Subcutaneous adipose tissue (tissue), 4 donors: ENCODE measurements around the gene CHCT1. TPM values are rescaled to one million over a fixed set of nuclear protein-coding genes. Genes with fewer than 3 reads are reported as not detected.

Experiments
- CTCF ChIP-seq: fragments of 450-650 bp; IDR thresholded peaks from one replicate; pipeline ENCODE4 v1.5.1; 2016; ENCODE audit warnings: low read depth, mild to moderate bottlenecking, control low read depth, antibody characterized with exemption, moderate library complexity
- total RNA-seq, 4 donors: library from RNA; depleted of rRNA; stranded (reverse); fragments of >200 nt; gene quantifications; one replicate each; pipeline ENCODE4 v1.1.0, GENCODE V29; 2016

CHCT1 gene
- total RNA-seq, 4 donors from 2014 or later = not detected

DNA sequence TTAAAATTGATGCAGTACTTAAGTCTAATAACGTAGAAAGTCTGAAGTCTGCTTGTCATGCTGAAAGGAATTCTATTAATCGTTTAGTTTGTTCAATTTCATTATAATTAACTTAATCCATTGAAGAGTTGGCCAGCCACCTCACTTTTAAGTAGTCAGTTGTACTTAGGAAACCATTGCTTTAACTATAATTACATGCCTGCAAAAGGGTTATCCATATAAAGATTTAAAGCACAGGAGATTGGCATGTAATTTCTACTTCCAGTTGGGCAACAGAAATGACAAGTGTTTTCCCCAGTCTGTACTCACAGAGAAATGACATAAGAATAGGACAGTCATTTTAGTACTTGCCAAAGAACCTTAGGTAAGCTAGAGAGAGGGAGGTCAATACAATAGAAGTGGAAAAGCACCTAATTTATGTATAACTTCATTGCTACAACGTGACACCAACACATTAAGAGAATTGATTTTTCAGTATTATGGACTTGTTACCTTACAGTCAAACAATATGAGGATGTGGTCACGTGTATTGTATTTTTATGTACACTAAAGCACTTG lies 26.7 kb upstream of the CHCT1 start:
- TF ChIP-seq CTCF = no peak

GRCh38 chr17:60396412-60396811 lies 25.9 kb upstream of the CHCT1 start:
- no peak for TF ChIP-seq CTCF

DNA sequence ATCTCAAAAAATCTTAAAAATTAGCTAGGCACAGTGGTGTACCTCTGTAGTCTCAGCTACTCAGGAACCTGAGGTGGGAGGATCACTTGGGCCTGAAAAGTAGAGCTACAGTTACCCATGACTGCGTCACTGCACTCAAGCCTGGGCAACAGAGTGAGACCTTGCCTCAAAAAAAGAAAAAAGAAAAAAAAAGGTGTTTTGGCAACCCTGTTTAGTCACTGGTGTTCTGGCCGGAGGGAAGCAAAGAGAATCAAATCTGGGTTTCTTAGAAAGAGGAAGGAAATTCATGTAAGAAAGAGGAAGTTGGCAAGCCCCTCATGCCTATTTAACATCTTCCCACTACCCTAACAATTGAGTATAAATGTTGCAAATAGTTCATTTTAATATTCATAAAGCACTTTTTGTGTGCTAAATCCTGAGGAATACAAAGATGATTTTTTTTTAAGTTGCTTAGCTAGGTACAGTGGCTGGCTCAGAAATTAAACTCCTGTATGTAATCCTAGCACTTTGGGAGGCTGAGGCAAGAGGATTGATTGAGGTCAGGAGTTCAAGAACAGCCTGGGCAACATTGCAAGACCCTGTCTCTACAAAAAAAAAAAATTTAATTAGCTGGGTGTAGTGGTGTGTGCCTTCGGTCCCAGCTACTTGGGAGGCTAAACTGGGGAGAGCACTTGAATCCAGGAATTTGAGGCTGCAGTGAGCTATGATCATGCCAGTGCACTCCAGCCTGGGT lies 23.9 kb upstream of the CHCT1 start:
- TF ChIP-seq CTCF = no peak

DNA sequence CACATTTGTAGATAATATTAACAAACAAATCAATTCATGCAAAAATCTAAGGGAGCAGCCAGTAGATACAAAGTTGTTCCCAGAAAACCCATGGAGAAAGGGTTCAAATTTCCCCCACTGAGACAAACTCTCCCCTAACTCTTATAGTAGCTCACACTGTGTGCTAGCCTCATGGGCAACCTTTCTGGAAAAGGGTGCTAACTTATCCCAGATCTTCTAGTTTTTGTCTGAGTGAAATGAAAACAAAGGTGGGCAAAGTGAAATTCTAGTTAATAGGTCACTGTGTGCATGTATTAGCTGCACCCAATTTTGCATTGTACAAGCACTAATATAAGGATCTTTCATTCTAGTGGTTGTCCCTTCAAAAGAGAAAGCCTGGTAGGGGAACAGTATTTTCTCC lies 20.5 kb upstream of the CHCT1 start:
- no peak for TF ChIP-seq CTCF

- peak; percentile 91 for TF ChIP-seq CTCF
Observed at GRCh38 chr17:60403523-60403810, 18.8 kb upstream of the CHCT1 start.

DNA sequence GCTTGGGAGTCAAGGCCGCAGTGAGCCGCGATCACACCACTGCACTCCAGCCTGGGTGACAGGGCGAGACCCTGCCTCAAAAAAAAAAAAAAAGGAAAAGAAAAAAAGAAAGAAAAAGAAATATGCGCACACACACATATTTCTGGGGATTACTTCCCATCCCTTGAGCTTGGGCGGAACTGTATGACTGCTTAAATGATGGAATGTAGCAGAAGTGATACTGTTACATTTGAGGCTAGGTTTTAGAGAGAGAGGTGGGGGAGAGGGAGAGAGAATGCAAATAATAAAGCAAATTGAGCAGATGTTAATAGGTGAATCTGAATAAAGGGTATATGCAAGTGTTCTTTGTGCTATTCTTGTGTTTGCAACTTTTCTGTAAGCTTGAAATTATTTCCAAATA lies 18.3 kb upstream of the CHCT1 start:
- TF ChIP-seq CTCF = no peak

DNA sequence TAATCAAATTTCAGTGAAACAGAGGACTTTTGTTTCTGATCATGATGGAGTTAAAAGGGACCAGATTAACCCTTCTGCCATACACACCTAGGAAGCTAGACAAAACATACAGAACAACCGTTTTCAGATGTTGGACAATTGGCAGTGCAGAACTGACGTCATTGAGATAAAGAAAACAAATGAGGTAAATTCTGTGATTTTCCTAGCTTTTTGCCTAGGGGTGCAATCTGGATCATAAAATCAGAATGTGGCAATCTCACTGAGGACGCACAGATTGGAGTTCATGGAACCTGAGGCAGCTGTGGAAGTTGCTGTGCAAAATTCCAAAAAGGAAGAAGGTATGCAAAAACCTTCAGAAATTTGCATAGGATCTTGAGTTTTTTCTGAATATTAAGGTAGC lies 15.4 kb upstream of the CHCT1 start:
- no peak for TF ChIP-seq CTCF
